Activated naive CD8-positive, alpha-beta T cell treated with anti-CD3 and anti-CD28 coated beads for 36 hours (primary cell): Measurements from ENCODE around the gene MBP. TPM values are rescaled to one million over a fixed set of nuclear protein-coding genes. Genes with fewer than 3 reads are reported as not detected.
"Not testable (repeated sequence)": the region's sequence is repeated elsewhere in the genome, so short reads cannot be mapped to it uniquely, and the experiment has no call there.

Experiments used
- DNase-seq: peaks from one replicate; pipeline ENCODE4 v3.0.0; 2021
- H3K27ac Mint-ChIP-seq: one replicate; pipeline ENCODE4 v1.8.0; 2022; ENCODE audit warnings: mild to moderate bottlenecking, moderate library complexity, mixed read lengths
- H3K27me3 Mint-ChIP-seq: one replicate; pipeline ENCODE4 v1.8.0; 2022; ENCODE audit warnings: mild to moderate bottlenecking, mixed read lengths
- H3K36me3 Mint-ChIP-seq: one replicate; pipeline ENCODE4 v1.8.0; 2021; ENCODE audit warnings: mild to moderate bottlenecking, mixed read lengths
- H3K4me1 Mint-ChIP-seq: one replicate; pipeline ENCODE4 v1.8.0; 2021; ENCODE audit warnings: mixed read lengths
- H3K4me3 Mint-ChIP-seq: one replicate; pipeline ENCODE4 v1.8.0; 2022; ENCODE audit warnings: mild to moderate bottlenecking, moderate library complexity, mixed read lengths
- H3K9me3 Mint-ChIP-seq: one replicate; pipeline ENCODE4 v1.8.0; 2022; ENCODE audit warnings: mixed read lengths
- total RNA-seq, 2 experiments: library from RNA; stranded (reverse); gene quantifications; one replicate each; pipeline ENCODE4 v1.2.3, GENCODE V29; 2021

Gene MBP
- total RNA-seq, 2 experiments from 2014 or later = 41.2 to 45.9 TPM

GRCh38 chr18:77025831-77026363 lies 106.7 kb downstream of the MBP start:
- peaks cover 8% of the 10 kb centered on the region for H3K4me1 Mint-ChIP-seq
- H3K27ac Mint-ChIP-seq = no peak overlapping the region
- H3K4me3 Mint-ChIP-seq = no peak overlapping the region
- H3K36me3 Mint-ChIP-seq = peaks cover 13% of the 10 kb centered on the region
- no peak for DNase-seq
- H3K9me3 Mint-ChIP-seq = peaks cover 3% of the 10 kb centered on the region
- H3K27me3 Mint-ChIP-seq = no peaks in the 10 kb centered on the region

GRCh38 chr18:77025123-77025522 lies 107.5 kb downstream of the MBP start:
- Mint-ChIP-seq H3K9me3 (peaks cover 3% of the 10 kb centered on the region), H3K4me1 (peaks cover 8% of the 10 kb centered on the region), H3K4me3 (no peak overlapping the region), H3K27me3 (no peaks in the 10 kb centered on the region), H3K27ac (no peak overlapping the region), H3K36me3 (peaks cover 13% of the 10 kb centered on the region)
- no peak for DNase-seq

- Mint-ChIP-seq H3K4me1 (peaks cover 8% of the 10 kb centered on the region), H3K27me3 (no peaks in the 10 kb centered on the region), H3K27ac (no peak overlapping the region), H3K9me3 (no peaks in the 10 kb centered on the region), H3K36me3 (peaks cover 12% of the 10 kb centered on the region), H3K4me3 (no peak overlapping the region)
- DNase-seq = no peak
Measured at GRCh38 chr18:77024476-77024875, 108.1 kb downstream of the MBP start.

- no peak overlapping the region for H3K27ac Mint-ChIP-seq
- H3K9me3 Mint-ChIP-seq = no peaks in the 10 kb centered on the region
- H3K4me1 Mint-ChIP-seq = peaks cover 8% of the 10 kb centered on the region
- no peaks in the 10 kb centered on the region for H3K27me3 Mint-ChIP-seq
- no peak overlapping the region for H3K4me3 Mint-ChIP-seq
- DNase-seq = no peak
- H3K36me3 Mint-ChIP-seq = peaks cover 15% of the 10 kb centered on the region
Measured at GRCh38 chr18:77023102-77023782, 109.3 kb downstream of the MBP start.

- peaks cover 8% of the 10 kb centered on the region for H3K4me1 Mint-ChIP-seq
- H3K36me3 Mint-ChIP-seq = peaks cover 18% of the 10 kb centered on the region
- H3K27me3 Mint-ChIP-seq = no peaks in the 10 kb centered on the region
- DNase-seq = no peak
- H3K9me3 Mint-ChIP-seq = no peaks in the 10 kb centered on the region
- no peak overlapping the region for H3K27ac Mint-ChIP-seq
- no peak overlapping the region for H3K4me3 Mint-ChIP-seq
Measured at GRCh38 chr18:77022556-77022955, 110.0 kb downstream of the MBP start.

- peaks cover 8% of the 10 kb centered on the region for H3K4me1 Mint-ChIP-seq
- no peak overlapping the region for H3K4me3 Mint-ChIP-seq
- no peak for DNase-seq
- H3K36me3 Mint-ChIP-seq = peaks cover 18% of the 10 kb centered on the region
- no peak overlapping the region for H3K27ac Mint-ChIP-seq
- no peaks in the 10 kb centered on the region for H3K9me3 Mint-ChIP-seq
- no peaks in the 10 kb centered on the region for H3K27me3 Mint-ChIP-seq
Measured at GRCh38 chr18:77022116-77022515, 110.5 kb downstream of the MBP start.

GRCh38 chr18:77021478-77021877 lies 111.1 kb downstream of the MBP start:
- not testable (repeated sequence) for H3K9me3 Mint-ChIP-seq, H3K27ac Mint-ChIP-seq, H3K27me3 Mint-ChIP-seq, DNase-seq, H3K4me1 Mint-ChIP-seq, H3K4me3 Mint-ChIP-seq
- peaks cover 21% of the 10 kb centered on the region for H3K36me3 Mint-ChIP-seq

GRCh38 chr18:77021075-77021474 lies 111.5 kb downstream of the MBP start:
- Mint-ChIP-seq H3K4me3 (no peak overlapping the region), H3K27me3 (no peaks in the 10 kb centered on the region), H3K4me1 (peaks cover 8% of the 10 kb centered on the region), H3K9me3 (no peaks in the 10 kb centered on the region), H3K36me3 (peaks cover 21% of the 10 kb centered on the region), H3K27ac (no peak overlapping the region)
- DNase-seq = no peak

GRCh38 chr18:77020561-77020960 lies 112.0 kb downstream of the MBP start:
- H3K4me1 Mint-ChIP-seq = peaks cover 9% of the 10 kb centered on the region

GRCh38 chr18:77019641-77020040 lies 112.9 kb downstream of the MBP start:
- Mint-ChIP-seq H3K27ac (no peak overlapping the region), H3K36me3 (peaks cover 21% of the 10 kb centered on the region), H3K4me3 (no peak overlapping the region), H3K27me3 (no peaks in the 10 kb centered on the region), H3K9me3 (no peaks in the 10 kb centered on the region), H3K4me1 (peaks cover 12% of the 10 kb centered on the region)
- no peak for DNase-seq

More at GRCh38 chr18:77020561-77020960, 112.0 kb downstream of the MBP start:
- Mint-ChIP-seq H3K36me3 (peaks cover 21% of the 10 kb centered on the region), H3K9me3 (no peaks in the 10 kb centered on the region), H3K27me3 (no peaks in the 10 kb centered on the region), H3K4me3 (no peak overlapping the region), H3K27ac (no peak overlapping the region)
- no peak for DNase-seq

- not testable (repeated sequence) for H3K27ac Mint-ChIP-seq
- Mint-ChIP-seq H3K4me1 (peaks cover 11% of the 10 kb centered on the region), H3K36me3 (peaks cover 21% of the 10 kb centered on the region)
Measured at GRCh38 chr18:77018650-77019049, 113.9 kb downstream of the MBP start.

GRCh38 chr18:77017355-77017754 lies 115.2 kb downstream of the MBP start:
- H3K4me1 Mint-ChIP-seq = peaks cover 6% of the 10 kb centered on the region
- H3K27me3 Mint-ChIP-seq = no peaks in the 10 kb centered on the region
- no peak for DNase-seq
- no peak overlapping the region for H3K27ac Mint-ChIP-seq
- no peaks in the 10 kb centered on the region for H3K9me3 Mint-ChIP-seq
- no peak overlapping the region for H3K4me3 Mint-ChIP-seq
- peaks cover 21% of the 10 kb centered on the region for H3K36me3 Mint-ChIP-seq

More at GRCh38 chr18:77018650-77019049, 113.9 kb downstream of the MBP start:
- H3K27me3 Mint-ChIP-seq, H3K4me3 Mint-ChIP-seq, DNase-seq, H3K9me3 Mint-ChIP-seq: not testable (repeated sequence)

- H3K4me1 Mint-ChIP-seq = peaks cover 6% of the 10 kb centered on the region
- peaks cover 23% of the 10 kb centered on the region for H3K36me3 Mint-ChIP-seq
- no peaks in the 10 kb centered on the region for H3K27me3 Mint-ChIP-seq
Measured at GRCh38 chr18:77016936-77017335, 115.6 kb downstream of the MBP start.

GRCh38 chr18:77015771-77016710 lies 116.5 kb downstream of the MBP start:
- Mint-ChIP-seq H3K4me1 (peaks cover 6% of the 10 kb centered on the region), H3K27me3 (no peaks in the 10 kb centered on the region), H3K9me3 (no peaks in the 10 kb centered on the region), H3K4me3 (no peak overlapping the region), H3K27ac (no peak overlapping the region), H3K36me3 (peaks cover 21% of the 10 kb centered on the region)
- DNase-seq = no peak

More at GRCh38 chr18:77016936-77017335, 115.6 kb downstream of the MBP start:
- H3K4me3 Mint-ChIP-seq = no peak overlapping the region
- H3K9me3 Mint-ChIP-seq = no peaks in the 10 kb centered on the region
- no peak for DNase-seq
- no peak overlapping the region for H3K27ac Mint-ChIP-seq

- Mint-ChIP-seq H3K36me3 (peaks cover 23% of the 10 kb centered on the region), H3K9me3 (no peaks in the 10 kb centered on the region), H3K27me3 (no peaks in the 10 kb centered on the region), H3K27ac (no peak overlapping the region), H3K4me1 (peaks cover 6% of the 10 kb centered on the region), H3K4me3 (no peak overlapping the region)
- no peak for DNase-seq
Measured at GRCh38 chr18:77015169-77015568, 117.4 kb downstream of the MBP start.
